ENCODE results near the gene FARS2.

The FARS2 gene

GRCh38 chr6:5307058-5307457 lies 45.7 kb downstream of the FARS2 start:
- H3K27ac ChIP-seq (ENCODE audit: low read depth, low read length): no peak overlapping the region

GRCh38 chr6:5308066-5308465 lies 46.8 kb downstream of the FARS2 start:
- Histone ChIP-seq H3K4me1 (ENCODE audit: insufficient read depth, low read length) (no peaks in the 10 kb centered on the region), H3K9me3 (ENCODE audit: low read length) (no peaks in the 10 kb centered on the region), H3K9ac (ENCODE audit: low read length) (no peak overlapping the region), H3K27me3 (ENCODE audit: control insufficient read depth in 1 of 2, insufficient read depth in 2 of 2, low read length in 2 of 2) (no peaks in the 10 kb centered on the region), H3K4me3 (ENCODE audit: low read depth in 1 of 2, low read length in 2 of 2) (no peak overlapping the region), H3K36me3 (ENCODE audit: insufficient read depth, low read length) (no peaks in the 10 kb centered on the region), H3K27ac (ENCODE audit: low read depth, low read length) (no peak overlapping the region)

More at GRCh38 chr6:5307058-5307457, 45.7 kb downstream of the FARS2 start:
- Histone ChIP-seq H3K9me3 (ENCODE audit: low read length) (no peaks in the 10 kb centered on the region), H3K4me3 (ENCODE audit: low read depth in 1 of 2, low read length in 2 of 2) (no peak overlapping the region), H3K27me3 (ENCODE audit: control insufficient read depth in 1 of 2, insufficient read depth in 2 of 2, low read length in 2 of 2) (no peaks in the 10 kb centered on the region), H3K4me1 (ENCODE audit: insufficient read depth, low read length) (peaks cover 6% of the 10 kb centered on the region), H3K36me3 (ENCODE audit: insufficient read depth, low read length) (no peaks in the 10 kb centered on the region), H3K9ac (ENCODE audit: low read length) (no peak overlapping the region)

DNA sequence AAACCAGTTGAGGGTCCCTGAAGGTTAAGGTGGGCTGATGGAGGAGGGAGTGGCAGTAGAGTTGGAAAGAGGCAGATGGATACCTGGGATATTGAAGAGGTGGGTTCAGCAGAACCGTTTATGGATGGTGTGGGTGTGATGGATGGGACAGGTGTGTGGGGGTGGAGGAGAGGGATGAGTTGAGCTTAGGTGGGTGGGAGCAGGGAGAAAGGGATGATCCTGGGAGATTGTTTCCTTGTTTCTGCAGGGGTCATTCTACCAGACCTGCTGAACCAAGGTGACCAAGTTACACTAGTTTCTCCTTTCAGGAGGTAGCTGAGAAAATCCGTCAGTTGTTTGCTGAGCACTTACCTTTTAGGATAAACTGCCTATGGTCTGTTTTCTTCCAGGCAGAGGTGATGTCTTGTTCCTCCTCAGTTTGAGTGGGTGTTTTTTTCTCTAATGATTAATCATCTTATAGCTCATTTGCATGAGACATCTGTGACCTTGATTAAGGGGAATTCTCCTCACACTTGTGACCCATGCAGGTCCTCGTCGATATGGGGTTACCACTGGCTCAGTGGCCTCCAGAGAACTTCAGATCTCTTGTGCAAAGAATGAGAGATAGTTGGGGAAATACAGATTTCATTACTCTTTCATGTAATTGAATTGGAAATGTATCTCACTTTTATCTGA lies 53.0 kb downstream of the FARS2 start:
- no peak overlapping the region for H3K9ac ChIP-seq (ENCODE audit: low read length)
- H3K9me3 ChIP-seq (ENCODE audit: low read length): no peaks in the 10 kb centered on the region
- no peaks in the 10 kb centered on the region for H3K27me3 ChIP-seq (ENCODE audit: control insufficient read depth in 1 of 2, insufficient read depth in 2 of 2, low read length in 2 of 2)
- H3K4me3 ChIP-seq (ENCODE audit: low read depth in 1 of 2, low read length in 2 of 2): no peak overlapping the region
- no peak overlapping the region for H3K27ac ChIP-seq (ENCODE audit: low read depth, low read length)
- H3K4me1 ChIP-seq (ENCODE audit: insufficient read depth, low read length): peaks cover 6% of the 10 kb centered on the region
- H3K36me3 ChIP-seq (ENCODE audit: insufficient read depth, low read length): no peaks in the 10 kb centered on the region

GRCh38 chr6:5315881-5316280 lies 54.6 kb downstream of the FARS2 start:
- H3K4me3 ChIP-seq (ENCODE audit: low read depth in 1 of 2, low read length in 2 of 2): no peak overlapping the region

DNA sequence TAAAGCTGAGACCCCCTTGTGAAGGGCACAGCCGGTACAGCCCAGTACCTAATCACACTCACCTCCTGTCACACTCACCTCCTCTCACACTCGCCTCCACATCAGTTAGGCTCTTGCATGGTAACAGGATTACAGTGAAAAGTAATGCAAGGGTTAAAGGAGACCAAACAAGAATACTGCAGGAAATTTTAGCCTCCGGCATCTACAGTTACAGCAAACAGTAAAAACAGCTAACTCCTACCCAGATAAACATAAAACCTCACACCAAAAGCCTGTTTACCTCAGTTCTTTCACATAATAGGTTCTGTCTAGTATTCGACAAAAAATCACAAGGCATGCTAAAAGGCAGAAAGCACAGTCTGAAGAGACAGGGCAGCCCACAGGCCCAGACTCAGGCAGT lies 55.6 kb downstream of the FARS2 start:
- Histone ChIP-seq H3K36me3 (ENCODE audit: insufficient read depth, low read length) (no peaks in the 10 kb centered on the region), H3K27ac (ENCODE audit: low read depth, low read length) (no peak overlapping the region), H3K4me3 (ENCODE audit: low read depth in 1 of 2, low read length in 2 of 2) (no peak overlapping the region), H3K9ac (ENCODE audit: low read length) (no peak overlapping the region), H3K27me3 (ENCODE audit: control insufficient read depth in 1 of 2, insufficient read depth in 2 of 2, low read length in 2 of 2) (no peaks in the 10 kb centered on the region), H3K9me3 (ENCODE audit: low read length) (no peaks in the 10 kb centered on the region), H3K4me1 (ENCODE audit: insufficient read depth, low read length) (peaks cover 6% of the 10 kb centered on the region)

More at GRCh38 chr6:5315881-5316280, 54.6 kb downstream of the FARS2 start:
- no peak overlapping the region for H3K9ac ChIP-seq (ENCODE audit: low read length)
- no peaks in the 10 kb centered on the region for H3K27me3 ChIP-seq (ENCODE audit: control insufficient read depth in 1 of 2, insufficient read depth in 2 of 2, low read length in 2 of 2)
- peaks cover 6% of the 10 kb centered on the region for H3K4me1 ChIP-seq (ENCODE audit: insufficient read depth, low read length)
- H3K27ac ChIP-seq (ENCODE audit: low read depth, low read length): no peak overlapping the region
- H3K36me3 ChIP-seq (ENCODE audit: insufficient read depth, low read length): no peaks in the 10 kb centered on the region
- H3K9me3 ChIP-seq (ENCODE audit: low read length): no peaks in the 10 kb centered on the region

- Histone ChIP-seq H3K36me3 (ENCODE audit: insufficient read depth, low read length) (no peaks in the 10 kb centered on the region), H3K4me1 (ENCODE audit: insufficient read depth, low read length) (peaks cover 6% of the 10 kb centered on the region), H3K27ac (ENCODE audit: low read depth, low read length) (no peak overlapping the region), H3K27me3 (ENCODE audit: control insufficient read depth in 1 of 2, insufficient read depth in 2 of 2, low read length in 2 of 2) (no peaks in the 10 kb centered on the region), H3K9me3 (ENCODE audit: low read length) (no peaks in the 10 kb centered on the region), H3K4me3 (ENCODE audit: low read depth in 1 of 2, low read length in 2 of 2) (no peak overlapping the region), H3K9ac (ENCODE audit: low read length) (no peak overlapping the region)
Measured at GRCh38 chr6:5318617-5319272, 57.4 kb downstream of the FARS2 start.

- H3K4me1 ChIP-seq (ENCODE audit: insufficient read depth, low read length): no peaks in the 10 kb centered on the region
- peaks cover 3% of the 10 kb centered on the region for H3K36me3 ChIP-seq (ENCODE audit: insufficient read depth, low read length)
- H3K27ac ChIP-seq (ENCODE audit: low read depth, low read length): no peak overlapping the region
- H3K9ac ChIP-seq (ENCODE audit: low read length): no peak overlapping the region
- H3K4me3 ChIP-seq (ENCODE audit: low read depth in 1 of 2, low read length in 2 of 2): no peak overlapping the region
- no peaks in the 10 kb centered on the region for H3K27me3 ChIP-seq (ENCODE audit: control insufficient read depth in 1 of 2, insufficient read depth in 2 of 2, low read length in 2 of 2)
- no peaks in the 10 kb centered on the region for H3K9me3 ChIP-seq (ENCODE audit: low read length)
Measured at GRCh38 chr6:5323979-5324378, 62.7 kb downstream of the FARS2 start.

GRCh38 chr6:5325173-5325572 lies 63.9 kb downstream of the FARS2 start:
- H3K27me3 ChIP-seq (ENCODE audit: control insufficient read depth in 1 of 2, insufficient read depth in 2 of 2, low read length in 2 of 2): no peaks in the 10 kb centered on the region
- no peaks in the 10 kb centered on the region for H3K4me1 ChIP-seq (ENCODE audit: insufficient read depth, low read length)
- H3K9me3 ChIP-seq (ENCODE audit: low read length): no peaks in the 10 kb centered on the region
- H3K9ac ChIP-seq (ENCODE audit: low read length): no peak overlapping the region
- no peak overlapping the region for H3K27ac ChIP-seq (ENCODE audit: low read depth, low read length)
- no peak overlapping the region for H3K4me3 ChIP-seq (ENCODE audit: low read depth in 1 of 2, low read length in 2 of 2)
- peaks cover 3% of the 10 kb centered on the region for H3K36me3 ChIP-seq (ENCODE audit: insufficient read depth, low read length)

- Histone ChIP-seq H3K4me3 (ENCODE audit: low read depth in 1 of 2, low read length in 2 of 2) (no peak overlapping the region), H3K9me3 (ENCODE audit: low read length) (no peaks in the 10 kb centered on the region), H3K4me1 (ENCODE audit: insufficient read depth, low read length) (no peaks in the 10 kb centered on the region), H3K27ac (ENCODE audit: low read depth, low read length) (no peak overlapping the region), H3K27me3 (ENCODE audit: control insufficient read depth in 1 of 2, insufficient read depth in 2 of 2, low read length in 2 of 2) (no peaks in the 10 kb centered on the region), H3K36me3 (ENCODE audit: insufficient read depth, low read length) (peaks cover 3% of the 10 kb centered on the region), H3K9ac (ENCODE audit: low read length) (no peak overlapping the region)
Measured at GRCh38 chr6:5326022-5326641, 64.8 kb downstream of the FARS2 start.

DNA sequence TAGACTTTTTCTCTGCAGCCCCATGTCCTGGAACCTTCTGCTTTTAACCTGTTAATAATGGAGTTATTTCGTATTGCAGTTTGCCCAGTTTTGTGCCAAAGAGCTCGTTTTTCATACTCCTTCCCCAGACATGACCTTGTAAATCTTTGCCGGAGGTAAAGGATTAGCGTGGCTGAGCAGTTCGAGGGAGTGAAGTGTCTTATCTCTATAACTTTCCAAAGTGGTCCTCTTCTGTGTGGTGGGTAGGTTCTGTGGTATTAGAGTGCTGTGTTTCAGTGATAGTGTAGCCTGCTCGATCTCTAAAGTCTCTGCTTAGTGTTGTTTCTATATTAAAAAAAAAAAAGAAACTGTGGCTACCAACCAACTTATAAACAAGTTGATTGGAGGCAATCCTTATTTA lies 67.5 kb downstream of the FARS2 start:
- Histone ChIP-seq H3K4me1 (ENCODE audit: insufficient read depth, low read length) (no peaks in the 10 kb centered on the region), H3K27me3 (ENCODE audit: control insufficient read depth in 1 of 2, insufficient read depth in 2 of 2, low read length in 2 of 2) (no peaks in the 10 kb centered on the region), H3K9ac (ENCODE audit: low read length) (no peak overlapping the region), H3K4me3 (ENCODE audit: low read depth in 1 of 2, low read length in 2 of 2) (no peak overlapping the region), H3K36me3 (ENCODE audit: insufficient read depth, low read length) (peaks cover 3% of the 10 kb centered on the region), H3K27ac (ENCODE audit: low read depth, low read length) (no peak overlapping the region), H3K9me3 (ENCODE audit: low read length) (no peaks in the 10 kb centered on the region)

DNA sequence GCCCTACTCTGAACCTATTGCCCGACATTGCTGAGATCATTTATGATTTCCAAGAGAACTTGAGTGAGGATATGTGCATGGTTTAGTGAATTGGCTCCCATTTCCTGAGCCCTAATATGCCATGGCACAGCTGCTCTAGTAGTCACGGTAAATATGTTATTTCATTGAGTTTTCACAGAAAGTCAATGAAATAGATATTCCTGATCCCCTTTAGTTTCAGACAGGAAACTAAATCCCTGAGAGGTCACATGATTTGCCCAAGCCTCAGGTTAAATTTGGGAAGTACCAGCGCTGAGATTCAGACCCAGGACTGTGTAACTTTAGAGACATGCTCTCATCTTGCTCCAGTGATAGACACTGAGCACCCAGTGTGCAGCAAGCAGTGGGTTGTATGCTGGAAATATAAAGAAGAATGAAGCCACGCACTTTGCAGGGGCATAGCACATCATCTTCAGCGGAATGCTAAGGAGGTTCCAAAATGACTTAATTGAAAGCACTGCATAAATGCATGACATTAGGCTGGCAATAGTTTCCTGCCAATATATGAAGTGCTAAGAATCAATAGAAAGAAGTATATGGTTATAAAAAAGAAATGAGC lies 70.6 kb downstream of the FARS2 start:
- H3K36me3 ChIP-seq (ENCODE audit: insufficient read depth, low read length): no peaks in the 10 kb centered on the region
- H3K9me3 ChIP-seq (ENCODE audit: low read length): no peaks in the 10 kb centered on the region
- H3K4me1 ChIP-seq (ENCODE audit: insufficient read depth, low read length): no peaks in the 10 kb centered on the region
- H3K4me3 ChIP-seq (ENCODE audit: low read depth in 1 of 2, low read length in 2 of 2): no peak overlapping the region
- no peak overlapping the region for H3K27ac ChIP-seq (ENCODE audit: low read depth, low read length)
- H3K27me3 ChIP-seq (ENCODE audit: control insufficient read depth in 1 of 2, insufficient read depth in 2 of 2, low read length in 2 of 2): no peaks in the 10 kb centered on the region
- H3K9ac ChIP-seq (ENCODE audit: low read length): no peak overlapping the region
